Astrocyte of the cerebellum (primary cell): Measurements from ENCODE around the gene STBD1.
A peak's percentile ranks its signal among the peaks of the same experiment; 100 is the strongest.

Experiments
- DNase-seq: peaks from one replicate; pipeline ENCODE4 v3.0.0-alpha.2; 2011; ENCODE audit warnings: low read depth
- H3K4me3 ChIP-seq: 2 replicates; pipeline ENCODE4 v1.5.1; 2011; ENCODE audit warnings: mild to moderate bottlenecking, low read depth, low read length, moderate library complexity
- CTCF ChIP-seq: IDR thresholded peaks from 2 replicates; pipeline ENCODE4 v1.5.1; 2012; ENCODE audit warnings: low read length, low read depth, moderate library complexity, mild to moderate bottlenecking; ENCODE audit errors: missing control alignments
- in situ Hi-C: cut with HindIII; loops from 2 replicates; pipeline ENCODE4 v1.10.0; 2017; ENCODE audit warnings: low sequenced_read_pairs

Gene STBD1

GRCh38 chr4:76307660-76308014 lies 1.1 kb downstream of the STBD1 start:
- peak overlapping the region; percentile 72 for H3K4me3 ChIP-seq
- no peak for TF ChIP-seq CTCF

GRCh38 chr4:76308548-76308947 lies 2.0 kb downstream of the STBD1 start:
- in situ Hi-C loops = no loop called here
- no peak overlapping the region for H3K4me3 ChIP-seq
- TF ChIP-seq CTCF = no peak
- no peak for DNase-seq

More at GRCh38 chr4:76307660-76308014, 1.1 kb downstream of the STBD1 start:
- in situ Hi-C loops = no loop called here
- DNase-seq = no peak

GRCh38 chr4:76309939-76310550 lies 3.5 kb downstream of the STBD1 start:
- in situ Hi-C loops = no loop called here
- no peak overlapping the region for H3K4me3 ChIP-seq
- TF ChIP-seq CTCF = no peak
- no peak for DNase-seq

- DNase-seq = no peak
- TF ChIP-seq CTCF = no peak
- in situ Hi-C loops = no loop called here
- no peak overlapping the region for H3K4me3 ChIP-seq
Observed at GRCh38 chr4:76310683-76311082, 4.2 kb downstream of the STBD1 start.

GRCh38 chr4:76311896-76312331 lies 5.4 kb downstream of the STBD1 start:
- in situ Hi-C loops = no loop called here
- H3K4me3 ChIP-seq = no peak overlapping the region
- no peak for DNase-seq
- TF ChIP-seq CTCF = no peak

GRCh38 chr4:76312457-76312856 lies 5.9 kb downstream of the STBD1 start:
- H3K4me3 ChIP-seq = no peak overlapping the region
- no peak for TF ChIP-seq CTCF
- in situ Hi-C loops = no loop called here
- DNase-seq = no peak

GRCh38 chr4:76313547-76313946 lies 7.0 kb downstream of the STBD1 start:
- DNase-seq = no peak
- no peak for TF ChIP-seq CTCF
- no peak overlapping the region for H3K4me3 ChIP-seq
- in situ Hi-C loops = no loop called here
